ENCODE results near the gene TLR6. TPM values are rescaled to one million over a fixed set of nuclear protein-coding genes. Genes with fewer than 3 reads are reported as not detected.
"Not testable (repeated sequence)": the region's sequence is repeated elsewhere in the genome, so short reads cannot be mapped to it uniquely, and the experiment has no call there.

TLR6 gene
- total RNA-seq, 1 donor from 2014 or later: 1.5 TPM

DNA sequence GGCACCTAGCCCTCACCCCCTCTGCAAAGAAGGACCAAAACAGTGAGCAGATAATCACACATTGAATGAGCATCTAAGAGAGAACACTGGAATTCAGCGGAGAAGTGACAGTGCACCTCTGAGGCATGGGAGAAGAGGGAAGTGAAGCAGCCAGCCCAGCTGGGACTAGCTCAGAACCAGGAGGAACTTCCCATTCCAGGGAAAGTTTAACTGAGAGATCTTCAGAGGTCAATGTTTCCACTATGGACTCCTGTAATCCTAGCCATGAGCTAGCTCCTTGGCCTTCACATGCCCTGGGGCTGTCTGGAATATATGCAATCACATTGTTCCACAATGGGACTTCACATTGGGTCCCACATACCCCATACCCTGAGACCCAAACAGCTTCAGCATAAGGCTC is 24.4 kb downstream of the TLR6 start:
- intact Hi-C loops (cut with DNase I): no loop called here

DNA sequence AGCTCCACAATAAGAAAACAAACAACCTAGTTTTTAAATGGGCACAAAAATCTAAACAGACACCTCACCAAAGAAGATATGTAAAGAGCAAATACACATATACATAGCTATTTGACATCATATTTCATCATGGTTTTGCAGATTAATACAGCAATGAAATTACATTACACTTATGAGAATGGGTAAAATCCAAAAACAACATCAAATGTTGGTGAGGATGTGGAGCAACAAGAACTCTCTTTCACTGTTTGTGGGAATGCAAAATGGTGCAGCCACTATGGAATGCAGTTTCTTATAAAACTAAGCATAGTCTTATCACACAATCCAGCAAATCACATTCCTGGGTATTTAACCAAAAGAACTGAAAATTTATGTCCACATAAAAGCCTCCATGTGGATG is 25.0 kb downstream of the TLR6 start:
- intact Hi-C loops (cut with DNase I): no loop called here
- no peak for DNase-seq (ENCODE audit: missing footprints)
- ATAC-seq: no peak

More for the DNA sequence above, 24.4 kb downstream of the TLR6 start:
- ATAC-seq (no peak), DNase-seq (ENCODE audit: missing footprints) (no peak)

DNA sequence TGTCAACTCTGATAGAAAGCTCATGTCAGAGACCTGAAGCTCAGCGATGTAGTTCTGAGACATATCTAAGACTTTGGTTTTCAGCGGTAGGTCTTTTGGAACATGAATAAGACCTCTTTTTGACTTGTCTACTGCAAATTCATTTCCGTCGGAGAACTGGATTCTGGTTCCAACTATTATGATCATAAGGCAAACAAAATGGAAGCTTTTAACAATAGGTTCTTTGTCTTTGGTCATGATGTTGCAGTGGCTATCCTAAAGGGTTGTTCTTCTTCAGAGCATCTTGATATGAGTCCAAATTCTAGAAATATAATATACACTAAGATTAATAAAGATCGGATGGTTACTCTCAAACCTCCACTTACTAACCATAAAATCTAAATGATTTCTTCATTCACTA is 27.4 kb downstream of the TLR6 start:
- intact Hi-C loops (cut with DNase I): no loop called here
- DNase-seq (ENCODE audit: missing footprints) (no peak), ATAC-seq (no peak)

DNA sequence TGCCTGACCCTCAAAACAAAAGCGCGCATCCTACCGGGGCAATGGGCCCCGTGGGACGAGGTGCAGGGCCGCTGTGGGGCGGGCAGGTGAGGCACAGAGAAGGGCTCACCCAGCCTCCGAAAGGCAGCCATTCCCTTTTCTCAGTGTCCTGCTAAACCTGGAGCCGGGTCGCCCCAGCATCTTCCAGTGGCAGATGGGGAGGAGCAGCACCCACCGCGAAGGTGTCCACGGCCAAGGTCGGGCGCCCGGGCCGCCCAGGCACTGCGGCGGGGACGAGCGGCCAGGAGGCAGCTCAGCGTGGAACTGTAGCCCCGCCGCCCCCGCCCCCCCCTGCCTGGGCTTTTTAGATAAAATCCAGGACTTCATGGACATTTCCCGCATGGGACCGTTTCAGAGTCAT is 32.9 kb downstream of the TLR6 start:
- intact Hi-C loops (cut with DNase I): no loop called here
- ATAC-seq (no peak), DNase-seq (ENCODE audit: missing footprints) (no peak)

DNA sequence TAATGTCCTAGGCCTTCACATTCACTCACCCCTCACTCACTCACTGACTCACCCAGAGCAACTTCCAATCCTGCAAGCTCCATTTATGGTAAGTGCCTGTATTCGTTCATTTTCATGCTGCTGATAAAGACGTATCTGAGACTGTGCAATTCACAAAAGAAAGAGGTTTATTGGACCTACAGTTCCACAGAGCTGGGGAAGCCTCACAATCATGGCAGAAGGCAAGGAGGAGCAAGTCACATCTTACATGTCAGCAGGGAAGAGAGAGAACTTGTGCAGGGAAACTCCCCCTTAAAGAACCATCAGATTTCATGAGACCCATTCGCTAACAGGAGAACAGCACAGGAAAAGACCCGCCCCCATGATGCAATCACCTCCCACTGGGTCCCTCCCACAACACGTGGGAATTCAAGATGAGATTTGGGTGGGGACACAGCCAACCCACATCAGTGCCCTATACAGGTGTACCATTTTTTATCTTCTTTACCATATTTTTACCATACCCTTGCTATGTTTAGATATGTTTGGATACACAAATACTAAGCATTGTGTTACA is 33.8 kb downstream of the TLR6 start:
- no peak for DNase-seq (ENCODE audit: missing footprints)
- intact Hi-C loops (cut with DNase I): no loop called here
- ATAC-seq: no peak

DNA sequence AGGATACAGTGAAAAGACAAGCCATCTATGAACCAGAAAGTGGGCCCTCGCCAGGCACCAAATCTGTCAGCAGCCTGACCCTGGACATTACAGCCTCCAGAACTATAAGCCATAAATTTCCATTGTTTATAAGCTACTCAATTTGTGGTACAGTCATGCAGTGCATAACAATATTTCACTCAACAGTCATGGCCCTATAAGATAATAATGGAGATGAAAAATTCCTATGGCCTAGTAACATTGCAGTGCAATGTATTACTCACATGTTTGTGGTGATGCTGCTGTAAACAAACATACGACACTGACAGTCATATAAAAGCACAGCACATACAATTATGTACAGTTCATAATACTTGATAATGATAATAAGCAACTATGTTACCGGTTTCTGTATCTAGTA is 34.9 kb downstream of the TLR6 start:
- no peak for DNase-seq (ENCODE audit: missing footprints)
- intact Hi-C loops (cut with DNase I): no loop called here
- ATAC-seq: no peak

DNA sequence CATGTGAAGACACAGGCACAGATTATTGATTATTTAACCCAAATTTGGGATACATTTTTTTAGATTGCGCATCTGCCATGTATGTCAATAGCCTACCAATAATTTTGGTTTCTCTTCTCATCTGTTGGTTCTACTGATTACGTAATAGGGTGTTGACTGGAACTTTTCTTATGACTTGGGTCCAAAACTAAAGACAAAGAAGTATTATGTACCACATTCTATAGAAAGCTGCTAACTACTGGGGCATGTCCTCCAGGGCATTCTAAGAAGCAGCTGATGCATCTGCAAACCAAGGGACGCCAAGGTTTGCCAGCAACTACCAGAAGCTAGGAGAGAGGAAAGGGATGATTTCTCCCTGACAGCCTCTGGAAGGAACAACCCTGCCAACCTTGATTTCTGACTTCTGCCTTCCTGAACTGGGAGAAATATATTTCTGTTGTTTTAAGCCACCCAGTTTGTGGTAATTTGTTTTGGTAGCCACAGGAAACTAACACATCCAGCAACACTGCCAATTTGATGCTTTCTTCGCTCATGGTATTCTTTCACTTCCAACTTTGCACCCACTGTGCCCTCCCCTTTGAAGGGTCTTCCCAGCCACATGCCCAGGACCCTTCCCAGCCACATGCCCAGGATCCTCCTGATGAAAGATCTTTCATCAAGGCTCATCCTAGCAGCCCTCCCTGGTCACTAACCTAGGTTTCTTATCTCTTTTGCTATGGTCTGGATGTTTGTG is 36.1 kb downstream of the TLR6 start:
- DNase-seq (ENCODE audit: missing footprints) (no peak), ATAC-seq (no peak)
- intact Hi-C loops (cut with DNase I): no loop called here

DNA sequence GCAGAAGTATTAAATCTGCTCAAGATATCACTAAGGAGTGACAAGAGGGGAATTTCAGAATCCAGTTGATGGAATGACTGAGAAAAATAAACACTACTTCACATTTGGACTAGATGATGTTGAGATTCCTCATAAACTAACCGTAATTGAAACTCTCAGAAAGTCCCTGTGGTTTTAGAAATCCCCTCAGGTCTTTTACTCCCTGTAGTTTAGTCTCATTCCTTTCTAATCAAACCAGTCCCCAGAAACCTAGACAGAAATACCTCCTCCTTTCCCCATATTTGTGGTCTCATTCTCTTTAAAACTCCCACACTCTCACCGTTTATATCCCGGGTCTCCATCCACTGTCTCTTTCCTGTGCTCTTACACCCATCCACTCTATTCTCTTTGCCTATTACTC is 37.0 kb downstream of the TLR6 start:
- intact Hi-C loops (cut with DNase I): no loop called here
- DNase-seq (ENCODE audit: missing footprints) (no peak), ATAC-seq (no peak)

DNA sequence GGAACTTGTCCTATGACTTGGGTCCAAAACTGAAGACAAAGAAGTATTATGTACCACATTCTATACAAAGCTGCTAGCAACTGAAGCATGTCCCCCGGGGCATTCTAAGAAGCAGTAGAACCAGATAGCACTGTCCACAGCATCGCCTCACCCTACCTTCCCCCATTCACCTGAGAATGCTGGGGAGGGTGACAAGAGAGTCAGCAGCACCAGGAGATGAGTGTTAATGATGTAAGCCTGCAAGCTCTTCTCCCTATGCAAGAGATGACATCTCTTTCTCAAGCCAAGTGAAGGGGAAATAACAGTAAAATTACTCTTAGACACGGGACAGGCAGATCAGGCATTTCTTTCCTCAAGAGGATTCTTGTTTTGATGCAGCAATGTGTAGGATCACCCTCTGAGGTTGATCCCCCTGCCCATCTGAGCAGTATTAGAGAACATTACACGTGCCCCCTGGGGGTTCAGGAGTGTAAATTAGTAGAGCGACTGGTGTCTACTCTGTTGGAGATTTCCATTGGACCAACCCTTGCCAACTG is 38.1 kb downstream of the TLR6 start:
- no peak for ATAC-seq
- intact Hi-C loops (cut with DNase I): no loop called here

DNA sequence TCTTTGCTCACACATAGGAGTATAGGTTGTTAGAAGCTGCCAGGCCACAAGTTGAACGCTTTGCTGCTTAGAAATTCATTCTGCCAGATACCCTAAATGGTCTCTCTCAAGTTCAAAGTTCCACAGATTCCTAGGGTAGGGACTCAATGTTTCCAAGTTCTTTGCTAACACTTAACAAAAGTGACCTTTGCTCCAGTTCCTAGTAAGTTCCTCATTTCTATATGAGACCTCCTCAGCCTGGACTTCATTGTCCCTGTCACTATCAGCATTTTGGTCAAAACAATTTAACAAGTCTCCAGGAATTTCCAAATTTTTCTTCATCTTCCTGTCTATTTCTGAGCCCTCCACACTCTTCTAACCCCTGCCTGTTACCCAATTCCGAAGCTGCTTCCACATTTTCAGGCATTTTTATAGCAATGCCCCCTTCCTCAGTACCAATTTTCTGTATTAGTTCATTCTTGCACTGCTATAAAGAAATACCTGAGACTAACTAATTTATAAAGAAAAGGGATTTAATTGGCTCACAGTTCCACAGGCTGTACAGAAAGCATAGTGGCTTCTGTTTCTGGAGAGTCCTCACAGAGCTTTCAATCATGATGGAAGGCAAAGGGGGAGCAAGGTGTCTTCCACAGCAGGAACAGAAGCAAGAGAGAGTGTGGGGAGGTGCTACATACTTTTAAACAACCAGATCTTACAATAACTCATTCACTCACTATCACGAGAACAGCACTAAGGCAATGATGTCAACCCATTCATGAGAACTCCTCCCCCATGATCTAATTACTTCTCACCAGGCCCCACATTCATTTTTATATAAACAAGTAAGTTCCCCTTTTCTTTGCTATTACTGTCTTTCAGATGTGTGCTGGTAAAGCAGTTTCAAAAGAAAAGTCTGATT is 40.5 kb downstream of the TLR6 start:
- DNase-seq (ENCODE audit: missing footprints) (no peak), ATAC-seq (peak; percentile 47)
- intact Hi-C loops (cut with DNase I): no loop called here

More for the DNA sequence above, 38.1 kb downstream of the TLR6 start:
- no peak for DNase-seq (ENCODE audit: missing footprints)

DNA sequence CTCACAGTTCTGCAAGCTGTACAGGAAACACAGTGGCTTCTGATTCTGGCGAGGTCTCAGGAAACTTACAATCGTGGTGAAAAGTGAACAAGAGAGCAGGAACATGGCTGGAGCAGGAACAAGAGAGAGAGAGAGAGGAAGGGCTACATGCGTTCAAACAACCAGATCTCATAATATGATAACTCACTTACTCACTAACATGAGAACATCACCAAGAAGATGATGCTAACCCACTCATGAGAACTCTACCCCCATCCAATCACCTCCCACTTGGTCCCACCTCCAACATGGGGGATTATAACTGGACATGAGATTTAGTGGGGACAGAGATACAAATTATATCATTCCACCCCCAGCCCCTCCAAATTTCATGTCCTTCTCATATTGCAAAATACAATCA is 42.2 kb downstream of the TLR6 start:
- DNase-seq (ENCODE audit: missing footprints): no peak
- intact Hi-C loops (cut with DNase I): no loop called here
- no peak for ATAC-seq

DNA sequence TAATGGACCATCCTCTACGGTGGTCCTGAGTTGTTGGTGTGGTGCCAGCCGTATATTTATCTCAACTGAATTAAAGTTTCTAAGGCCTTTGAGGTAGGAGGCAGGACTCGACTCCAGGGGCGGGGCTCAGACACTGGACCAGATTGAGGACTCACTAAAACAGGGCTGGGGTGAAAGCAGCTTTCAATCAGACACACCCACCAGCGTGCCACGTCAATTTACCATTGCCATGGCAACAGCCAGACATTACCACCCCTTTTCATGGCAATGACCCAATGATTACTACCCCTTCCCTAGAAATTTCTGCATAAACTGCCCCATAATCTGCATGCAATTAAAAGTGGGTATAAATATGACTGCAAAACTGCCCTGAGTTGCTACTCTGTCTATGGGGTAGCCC is 45.3 kb downstream of the TLR6 start:
- intact Hi-C loops (cut with DNase I): no loop called here
- DNase-seq (ENCODE audit: missing footprints): no peak
- ATAC-seq: no peak

DNA sequence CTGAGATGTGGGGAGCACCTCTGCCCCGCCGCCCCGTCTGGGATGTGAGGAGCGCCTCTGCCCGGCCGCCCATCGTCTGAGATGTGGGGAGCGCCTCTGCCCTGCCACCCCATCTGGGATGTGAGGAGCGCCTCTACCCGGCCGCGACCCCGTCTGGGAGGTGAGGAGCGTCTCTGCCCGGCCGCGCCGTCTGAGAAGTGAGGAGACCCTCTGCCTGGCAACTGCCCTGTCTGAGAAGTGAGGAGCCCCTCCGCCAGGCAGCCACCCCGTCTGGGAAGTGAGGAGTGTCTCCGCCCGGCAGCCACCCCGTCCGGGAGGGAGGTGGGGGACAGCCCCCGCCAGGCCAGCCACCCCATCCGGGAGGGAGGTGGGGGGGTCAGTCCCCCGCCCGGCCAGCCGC is 49.2 kb downstream of the TLR6 start:
- intact Hi-C loops (cut with DNase I); ATAC-seq; DNase-seq (ENCODE audit: missing footprints): not testable (repeated sequence)

DNA sequence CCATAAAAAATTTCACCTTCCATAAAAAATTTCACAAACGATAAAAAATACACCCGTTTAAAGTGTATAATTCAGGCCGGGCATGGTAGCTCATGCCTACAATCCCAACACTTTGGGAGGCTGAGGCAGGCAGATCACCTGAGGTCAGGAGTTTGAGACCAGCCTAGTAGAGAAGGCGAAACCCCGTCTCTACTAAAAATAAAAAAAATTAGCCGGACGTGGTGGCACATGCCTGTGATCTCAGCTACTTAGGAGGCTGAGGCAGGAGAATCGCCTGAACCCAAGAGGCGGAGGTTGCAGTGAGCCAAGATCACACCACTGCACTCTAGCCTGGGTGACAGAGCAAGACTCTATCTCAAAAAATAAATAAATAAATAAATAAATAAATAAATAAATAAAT is 50.4 kb downstream of the TLR6 start:
- DNase-seq (ENCODE audit: missing footprints); ATAC-seq; intact Hi-C loops (cut with DNase I): not testable (repeated sequence)

DNA sequence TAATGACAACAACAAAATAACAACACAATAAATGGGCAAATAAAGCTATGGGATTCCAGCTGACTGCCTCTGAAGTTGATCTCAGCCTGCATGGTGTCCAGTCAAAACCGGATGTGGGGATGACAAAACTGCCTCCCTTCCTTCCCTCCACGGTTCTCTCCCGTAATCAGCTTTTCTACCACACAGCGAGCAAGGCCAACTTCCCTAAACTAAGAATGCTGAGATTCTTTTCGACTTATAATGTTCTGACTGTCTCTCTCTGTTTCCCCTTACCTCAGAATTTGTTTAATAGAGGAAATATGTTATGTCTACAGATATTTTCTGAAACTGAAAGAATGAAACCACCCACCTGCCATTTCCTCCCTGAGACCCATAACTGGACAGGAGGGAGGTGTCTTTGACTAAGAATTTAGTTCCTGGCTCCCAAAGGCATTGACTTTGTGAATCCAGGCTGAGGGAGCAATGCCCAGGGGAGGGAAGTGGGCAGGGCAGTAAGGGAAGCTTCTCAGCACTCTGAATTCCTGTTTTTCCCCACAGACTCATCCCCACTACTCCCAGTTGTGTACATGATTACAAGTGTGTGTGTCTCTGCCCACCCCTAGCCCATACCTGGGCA is 51.0 kb downstream of the TLR6 start:
- intact Hi-C loops (cut with DNase I): no loop called here
- ATAC-seq: peak; percentile 84
- no peak for DNase-seq (ENCODE audit: missing footprints)

DNA sequence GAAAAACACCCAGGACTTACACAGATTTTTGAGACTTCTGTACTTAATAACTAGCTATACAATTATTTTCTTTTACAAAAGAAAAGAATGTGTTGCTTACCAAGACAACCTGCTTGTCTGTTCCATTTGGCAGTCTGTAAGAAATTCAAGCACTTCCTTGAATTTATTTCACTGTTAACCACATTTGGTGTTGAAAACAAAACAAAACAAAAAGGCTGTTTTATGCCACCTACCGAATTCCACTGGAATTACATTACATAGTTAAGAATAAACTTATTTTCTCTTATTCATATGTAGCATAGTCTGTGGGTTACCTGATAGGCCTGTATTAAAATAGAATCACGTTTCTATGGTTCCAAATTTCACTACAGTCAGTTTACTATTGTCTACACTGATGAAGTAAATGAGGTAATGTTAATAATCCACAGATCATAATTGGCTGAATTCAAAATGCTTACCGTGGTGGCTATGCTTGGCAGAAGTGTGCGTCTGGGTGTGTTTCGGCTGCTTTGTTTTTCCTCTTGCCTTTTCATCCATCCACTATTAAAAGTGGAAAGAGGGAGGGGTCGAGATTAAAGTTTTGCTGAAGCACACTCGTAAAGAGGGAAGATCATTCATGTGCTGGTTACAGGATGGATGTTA is 51.8 kb downstream of the TLR6 start, which contains the start of gene TLR1:
Gene TLR1 (minus strand): TSS at position 138 of the 642 bp plus-strand sequence. CDS start 5,960 bp downstream, outside the sequence.
- intact Hi-C loops (cut with DNase I): no loop called here

DNA sequence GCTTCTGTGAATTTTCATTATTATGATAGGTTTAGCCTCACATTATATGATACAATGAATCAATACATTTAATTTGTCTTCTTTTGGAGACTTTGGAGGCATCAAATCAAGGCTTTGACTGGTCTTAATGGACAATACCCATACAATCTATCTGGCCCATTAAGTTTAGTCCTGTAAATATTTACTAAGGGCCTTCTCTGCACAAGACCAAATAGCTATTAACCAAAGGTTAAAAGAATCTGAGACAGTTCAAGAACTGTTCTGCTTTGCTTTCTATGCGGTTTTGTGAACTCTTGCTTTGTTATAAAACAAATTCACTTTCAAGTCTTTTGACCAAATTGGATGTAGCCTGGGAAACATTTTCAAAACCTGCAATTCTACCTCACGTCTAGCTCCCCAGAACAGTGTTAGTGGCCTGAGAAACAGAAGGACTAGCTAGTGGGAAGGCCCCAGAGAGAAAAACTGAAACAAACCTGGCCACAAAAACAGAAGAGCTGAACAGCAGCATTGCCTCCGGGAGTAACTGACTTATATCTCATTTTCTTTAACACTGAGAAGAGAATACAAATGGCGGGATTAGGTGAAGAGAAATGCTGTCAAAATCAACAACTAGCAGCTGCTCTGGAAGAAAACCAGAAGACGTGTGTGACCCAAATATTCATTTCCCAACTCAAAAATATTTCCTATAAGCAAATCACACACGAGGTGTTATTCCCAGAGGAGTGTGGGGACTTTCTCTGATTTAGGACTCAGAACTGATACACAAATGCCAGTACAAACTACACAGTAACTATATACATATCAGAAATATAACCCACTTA is 52.6 kb downstream of the TLR6 start:
- intact Hi-C loops (cut with DNase I): no loop called here
- peak; percentile 41 for ATAC-seq
- DNase-seq (ENCODE audit: missing footprints): no peak

More for the DNA sequence above, 51.8 kb downstream of the TLR6 start, which contains the start of gene TLR1:
- DNase-seq (ENCODE audit: missing footprints) (no peak), ATAC-seq (peak; percentile 56)

All from Right ventricle myocardium inferior (tissue), 1 donor.